NOMO-1 (cell line): ENCODE results near the gene POU2F1.
A peak's percentile ranks its signal among the peaks of the same experiment; 100 is the strongest.

Experiments
- DNase-seq, 2 experiments: peaks; one replicate each; lab custom pipeline; 2025; ENCODE audit not compliant: unreplicated experiment in 2 of 2; lab: John Stamatoyannopoulos, UW

The POU2F1 gene

GRCh38 chr1:167438171-167439138 lies 217.8 kb downstream of the POU2F1 start:
- peak in 1 of 2 experiments; percentile 5 for DNase-seq

- peak; percentile 9 to 38 for DNase-seq
These were observed 218.8 kb downstream of the POU2F1 start for GRCh38 chr1:167439301-167439988.

GRCh38 chr1:167440345-167440744 lies 219.7 kb downstream of the POU2F1 start:
- no peak for DNase-seq

- no peak for DNase-seq
These were observed 220.1 kb downstream of the POU2F1 start for GRCh38 chr1:167440776-167441175.

GRCh38 chr1:167441222-167441621 lies 220.5 kb downstream of the POU2F1 start:
- DNase-seq, result no peak

- DNase-seq, result peak; percentile 55 to 69
These were observed 221.6 kb downstream of the POU2F1 start for GRCh38 chr1:167442142-167442848.

- DNase-seq, result no peak
These were observed 222.3 kb downstream of the POU2F1 start for GRCh38 chr1:167442854-167443565.

- DNase-seq, result no peak
These were observed 223.1 kb downstream of the POU2F1 start for GRCh38 chr1:167443757-167444156.

GRCh38 chr1:167446966-167447365 lies 226.3 kb downstream of the POU2F1 start:
- peak; percentile 29 to 49 for DNase-seq

- peak; percentile 84 to 85 for DNase-seq
These were observed 226.9 kb downstream of the POU2F1 start for GRCh38 chr1:167447521-167448136.

- DNase-seq, result no peak
These were observed 230.2 kb downstream of the POU2F1 start for GRCh38 chr1:167450843-167451242.

GRCh38 chr1:167452483-167452882 lies 231.8 kb downstream of the POU2F1 start:
- DNase-seq, result no peak

GRCh38 chr1:167453123-167453522 lies 232.4 kb downstream of the POU2F1 start:
- no peak for DNase-seq

GRCh38 chr1:167454304-167454893 lies 233.7 kb downstream of the POU2F1 start:
- DNase-seq, result no peak

GRCh38 chr1:167454894-167455785 lies 234.5 kb downstream of the POU2F1 start:
- peak; percentile 31 to 38 for DNase-seq

- DNase-seq, result no peak
These were observed 235.2 kb downstream of the POU2F1 start for GRCh38 chr1:167455786-167456446.

GRCh38 chr1:167456524-167456923 lies 235.8 kb downstream of the POU2F1 start:
- DNase-seq, result no peak

- DNase-seq, result no peak
These were observed 236.2 kb downstream of the POU2F1 start for GRCh38 chr1:167456926-167457325.
